GM21528 (cell line): ENCODE measurements around the gene UGT1A6.
"Not testable (repeated sequence)": the region's sequence is repeated elsewhere in the genome, so short reads cannot be mapped to it uniquely, and the experiment has no call there.

Source experiments
- ATAC-seq: cut with Tn5 transposase; IDR thresholded peaks from one replicate; pipeline ENCODE4 v1.9.1; 2021; ENCODE audit warnings: mild to moderate bottlenecking, moderate library complexity; ENCODE audit not compliant: unreplicated experiment, low FRiP score

Gene UGT1A6

DNA sequence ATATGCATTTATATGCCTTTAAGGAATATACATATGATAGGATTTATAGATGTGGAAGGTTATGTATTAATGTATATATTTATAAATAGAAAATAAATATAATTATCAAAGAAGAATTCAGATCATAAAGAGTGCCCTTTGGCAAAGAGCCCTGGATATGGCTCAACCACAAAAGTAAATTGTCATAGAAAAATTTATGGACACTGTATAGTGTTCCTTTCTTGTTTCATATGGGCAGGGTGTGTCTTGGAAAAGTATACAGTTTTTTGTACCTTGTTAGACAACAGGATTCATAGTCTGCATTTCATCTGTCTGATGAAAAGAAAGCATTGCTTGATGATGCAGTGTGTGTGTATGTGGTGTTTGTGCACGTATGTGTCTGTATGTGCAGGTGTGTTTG is 8.1 kb upstream of the UGT1A6 start:
- ATAC-seq = no peak

DNA sequence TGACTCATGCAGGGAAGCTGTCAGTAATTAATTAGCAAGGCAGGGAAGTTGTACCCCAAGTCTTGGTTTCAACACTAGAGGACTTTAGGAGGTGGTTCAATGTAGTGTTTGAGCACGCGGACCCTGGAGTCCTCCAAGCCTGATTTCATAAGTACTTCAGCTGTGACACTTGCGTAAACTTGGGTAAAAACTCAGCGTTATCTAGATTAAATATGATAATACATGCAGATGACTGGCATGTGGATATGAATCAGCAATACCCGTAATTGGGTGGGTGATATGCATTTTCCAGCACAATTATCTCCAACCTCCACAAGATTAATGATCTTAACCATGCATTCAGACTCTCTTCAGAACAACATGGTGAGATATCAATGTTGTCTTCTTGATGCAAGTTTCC is 5.8 kb upstream of the UGT1A6 start:
- no peak for ATAC-seq

DNA sequence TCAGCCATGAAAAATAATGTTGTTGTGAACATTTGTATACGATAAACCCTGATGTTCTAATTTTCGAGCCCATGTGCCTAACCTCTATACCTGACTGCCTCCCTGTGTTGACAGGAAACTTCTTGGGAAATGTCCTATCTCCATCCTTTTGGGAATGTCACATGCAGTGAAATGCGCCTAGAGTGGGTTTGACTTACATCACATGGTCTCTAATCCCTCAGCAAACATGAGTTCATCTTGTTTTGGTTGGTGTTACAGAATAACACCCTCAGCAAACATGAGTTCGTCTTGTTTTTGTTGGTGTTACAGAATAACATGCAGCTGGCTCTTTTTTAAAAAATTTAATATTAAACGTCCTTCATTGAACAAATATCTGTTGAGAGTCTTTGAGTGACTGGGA is 4.3 kb upstream of the UGT1A6 start:
- no peak for ATAC-seq

DNA sequence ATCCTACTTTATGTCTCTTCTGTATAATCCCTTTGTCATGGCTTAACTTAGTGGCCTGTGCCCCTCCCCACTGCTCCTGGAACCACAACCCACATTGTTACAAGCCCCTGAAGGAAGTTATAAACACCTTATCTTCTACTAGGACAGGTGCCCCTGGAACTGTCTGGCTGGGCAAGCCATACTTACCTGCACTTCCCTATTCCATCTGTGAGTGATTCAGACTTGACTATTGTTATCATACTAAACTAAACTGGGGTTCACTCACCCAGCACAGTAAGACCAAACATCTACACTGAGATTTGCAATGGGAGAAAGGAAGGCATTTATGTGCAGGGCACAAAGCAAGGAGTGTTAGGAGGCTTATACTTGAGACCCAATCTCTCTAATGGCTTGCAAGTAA is 3.7 kb upstream of the UGT1A6 start:
- ATAC-seq = no peak

DNA sequence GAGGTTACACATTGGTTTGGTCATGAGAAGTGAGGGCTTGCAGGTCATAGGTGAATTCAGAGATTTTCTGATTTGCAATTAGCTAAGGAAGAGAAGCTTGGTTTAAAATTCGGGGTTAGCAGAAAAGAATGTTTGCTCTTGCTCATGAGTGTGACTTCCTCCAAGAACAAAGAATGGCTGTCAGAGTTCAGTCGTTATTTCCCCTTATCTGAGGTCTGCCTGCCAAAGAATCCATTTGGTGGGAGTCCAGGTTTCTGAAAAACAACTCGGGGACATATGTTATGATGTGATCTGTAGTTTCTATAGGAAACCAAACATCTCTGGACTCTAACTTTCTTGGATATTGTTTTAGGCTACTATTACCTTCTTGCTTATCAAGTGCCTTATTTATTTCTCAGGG is 3.2 kb upstream of the UGT1A6 start:
- no peak for ATAC-seq

DNA sequence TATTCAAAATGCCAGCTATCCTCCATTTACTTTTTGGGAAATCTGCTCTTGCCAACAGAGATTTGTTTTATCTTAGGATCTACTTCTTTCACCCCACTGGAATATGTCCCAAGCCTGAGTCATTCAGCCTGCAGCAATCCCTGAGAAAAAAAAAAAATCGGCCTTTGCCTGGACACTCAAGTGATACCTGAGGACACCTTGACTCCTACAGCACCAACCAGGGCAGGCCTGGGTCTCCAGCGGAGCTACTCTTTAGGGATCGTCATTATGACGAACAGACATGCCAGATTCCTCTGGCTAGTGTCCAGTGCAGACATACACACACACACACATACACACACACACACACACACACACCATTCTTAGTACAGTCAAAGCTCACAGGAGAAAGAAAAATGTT is 2.2 kb upstream of the UGT1A6 start:
- no peak for ATAC-seq

DNA sequence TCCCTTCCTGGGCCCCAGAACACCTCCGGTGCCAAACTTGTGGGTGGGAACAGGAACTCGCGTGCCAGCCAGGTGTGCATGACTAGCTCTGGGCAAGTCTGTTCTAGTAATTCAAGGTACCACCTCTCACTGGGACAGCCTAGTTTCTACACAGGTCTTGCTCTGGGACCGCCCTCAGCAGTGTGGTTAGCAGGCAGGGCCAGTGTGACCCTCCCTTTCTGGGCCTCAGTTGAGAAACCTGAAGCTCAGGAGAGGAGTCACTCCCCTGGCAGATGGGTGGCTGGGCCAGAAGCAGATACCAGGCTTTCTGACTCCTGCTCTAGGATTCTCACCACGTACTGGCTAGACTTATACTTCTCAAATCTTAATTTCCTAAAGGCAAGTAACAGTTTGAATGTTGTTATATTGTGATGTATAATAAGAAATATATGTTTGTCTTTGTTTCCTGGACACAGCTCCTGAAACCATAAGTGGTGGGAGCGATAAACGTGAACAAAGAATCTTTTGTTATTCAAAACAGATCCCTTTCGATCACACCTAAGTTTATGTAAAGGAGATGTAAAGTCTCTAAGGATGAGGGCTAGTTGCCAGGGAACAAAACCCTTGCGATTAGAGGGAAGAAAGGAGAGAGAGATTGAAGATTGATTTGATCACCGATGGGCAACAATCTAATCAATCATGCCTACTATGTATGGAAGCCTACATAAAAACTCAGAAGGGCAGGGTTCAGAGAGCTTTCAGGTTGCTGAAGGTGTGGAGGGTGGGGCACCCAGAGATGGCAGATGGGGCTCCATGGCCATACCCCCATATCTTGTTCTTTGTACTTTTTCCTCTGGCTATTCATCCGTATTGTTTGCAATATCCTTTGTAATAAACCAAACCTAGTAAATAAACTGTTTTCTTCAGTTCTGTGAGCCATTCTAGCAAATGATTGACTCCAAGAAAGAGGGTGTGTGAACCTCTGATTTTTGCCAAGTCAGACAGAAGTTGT is 952 bp upstream of the UGT1A6 start:
- ATAC-seq = no peak

DNA sequence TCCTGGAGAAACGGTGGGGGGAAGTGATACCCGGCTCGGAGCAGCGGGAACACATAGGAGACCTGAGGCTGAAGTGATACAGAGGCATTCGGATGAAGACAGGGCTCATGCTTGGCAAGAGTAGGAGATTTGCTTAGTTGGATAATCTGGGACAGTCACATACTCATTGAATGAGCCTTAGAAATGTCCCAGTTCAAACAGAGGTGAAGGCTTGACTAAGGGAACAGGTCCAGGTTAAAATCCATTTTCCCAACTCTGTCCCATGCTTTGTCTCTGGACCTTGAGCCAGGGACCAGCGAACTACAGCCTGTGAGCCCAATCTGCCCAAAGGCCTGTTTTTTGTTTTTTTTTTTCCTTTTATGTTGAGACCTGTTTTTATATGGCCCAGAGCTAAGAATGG is 1.3 kb downstream of the UGT1A6 start:
- ATAC-seq = no peak

DNA sequence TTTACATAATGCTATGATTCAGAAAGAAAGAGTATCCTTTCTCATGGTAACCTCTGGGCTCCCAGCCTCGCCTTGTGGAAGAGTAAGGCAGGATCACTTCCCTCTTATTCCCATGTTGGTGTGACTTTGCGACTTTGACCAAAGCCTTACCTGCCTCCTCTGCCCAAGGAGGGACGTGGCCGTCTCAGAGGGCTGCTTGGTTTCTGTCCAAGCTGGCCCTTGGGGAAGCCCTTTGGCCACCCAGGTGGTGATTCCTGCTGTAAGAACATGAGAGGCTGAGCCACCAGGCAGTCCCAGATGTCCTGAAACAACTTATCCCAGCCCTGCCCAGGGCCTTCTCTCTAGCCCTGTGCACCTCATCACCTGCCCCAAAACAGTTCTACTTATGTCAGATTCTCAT is 6.0 kb downstream of the UGT1A6 start:
- ATAC-seq = no peak

DNA sequence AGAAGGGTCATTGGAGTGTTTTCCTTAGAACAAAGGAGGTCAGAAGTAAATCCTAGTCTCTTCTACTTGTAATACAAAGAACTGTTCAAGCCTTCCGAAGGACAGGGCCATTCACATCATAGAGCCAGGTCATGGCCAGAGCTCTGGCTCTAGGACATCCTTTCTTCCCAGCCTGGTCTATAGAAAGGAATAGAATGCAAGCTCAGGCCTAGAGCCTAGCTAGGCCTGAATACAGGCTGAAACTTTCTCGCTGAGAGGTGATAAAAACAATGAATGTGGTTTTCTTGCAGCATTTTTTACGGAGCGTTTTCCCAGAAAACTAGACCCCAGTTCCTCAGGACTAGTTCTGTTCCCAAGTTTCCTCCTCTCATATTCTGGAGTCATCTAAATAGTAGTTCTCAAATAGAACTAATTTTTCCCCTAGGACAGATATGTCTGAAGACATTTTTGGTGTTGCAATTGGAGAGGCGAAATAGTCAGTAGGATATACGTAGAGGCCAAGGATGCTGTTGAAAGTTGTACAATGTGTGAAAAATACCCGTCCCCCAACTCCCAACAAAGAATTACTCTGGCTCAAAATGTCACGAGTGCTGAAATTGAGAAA is 6.8 kb downstream of the UGT1A6 start:
- no peak for ATAC-seq

DNA sequence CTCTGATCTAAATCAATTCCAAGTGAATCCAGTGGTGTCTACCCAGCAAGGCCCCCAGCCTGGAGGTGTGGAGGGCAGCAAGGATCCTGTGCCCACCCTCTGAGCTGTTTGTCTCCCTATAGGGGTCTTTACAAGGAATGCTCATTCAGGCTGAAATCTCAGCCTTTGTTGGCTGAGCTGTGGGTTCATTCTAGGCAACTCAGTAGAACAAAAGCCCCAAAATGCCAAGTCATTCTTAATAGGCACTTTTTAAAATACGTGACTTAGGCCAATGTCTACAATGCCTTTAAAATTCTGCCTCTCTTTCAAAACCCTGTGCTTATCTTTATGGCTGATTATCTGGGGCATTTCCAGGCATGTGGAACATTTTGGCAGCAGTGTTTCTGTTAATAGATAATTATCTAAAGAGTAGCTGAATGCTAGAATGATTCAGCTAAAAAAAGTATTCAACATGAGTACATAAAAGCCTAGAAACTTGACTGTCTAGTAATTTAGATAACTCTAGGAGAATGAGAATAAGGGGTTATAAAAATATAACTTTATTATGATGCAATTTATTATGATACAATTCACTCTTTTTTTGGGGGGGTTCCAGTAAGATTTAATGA is 7.4 kb downstream of the UGT1A6 start:
- ATAC-seq = no peak

DNA sequence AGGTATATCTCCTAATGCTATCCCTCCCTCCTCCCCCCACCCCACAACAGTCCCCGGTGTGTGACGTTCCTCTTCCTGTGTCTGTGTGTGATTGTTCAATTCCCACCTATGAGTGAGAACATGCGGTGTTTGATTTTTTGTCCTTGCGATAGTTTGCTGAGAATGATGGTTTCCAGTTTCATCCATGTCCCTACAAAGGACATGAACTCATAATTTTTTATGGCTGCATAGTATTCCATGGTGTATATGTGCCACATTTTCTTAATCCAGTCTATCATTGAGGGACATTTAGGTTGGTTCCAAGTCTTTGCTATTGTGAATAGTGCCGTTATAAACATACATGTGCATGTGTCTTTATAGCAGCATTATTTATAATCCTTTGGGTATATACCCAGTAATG is 8.2 kb downstream of the UGT1A6 start:
- ATAC-seq = not testable (repeated sequence)

DNA sequence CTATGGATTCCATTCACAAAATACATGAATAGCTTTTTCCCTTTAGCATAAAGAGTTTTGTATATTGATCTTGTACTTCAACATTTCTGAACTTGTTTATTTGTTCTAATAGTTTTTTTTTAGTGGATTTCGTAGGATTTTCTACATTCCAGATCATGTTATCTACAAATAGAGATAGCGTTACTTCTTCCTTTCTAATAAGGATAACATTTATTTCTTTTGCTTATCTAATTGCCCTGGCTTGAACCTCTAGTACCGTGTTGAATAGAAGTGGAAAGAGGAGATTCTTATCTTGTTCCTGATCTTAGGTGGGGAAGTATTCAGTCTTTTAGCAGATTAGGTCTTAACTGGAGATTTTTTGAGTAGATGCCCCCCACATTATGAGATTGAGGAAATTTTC is 9.5 kb downstream of the UGT1A6 start:
- ATAC-seq = no peak

DNA sequence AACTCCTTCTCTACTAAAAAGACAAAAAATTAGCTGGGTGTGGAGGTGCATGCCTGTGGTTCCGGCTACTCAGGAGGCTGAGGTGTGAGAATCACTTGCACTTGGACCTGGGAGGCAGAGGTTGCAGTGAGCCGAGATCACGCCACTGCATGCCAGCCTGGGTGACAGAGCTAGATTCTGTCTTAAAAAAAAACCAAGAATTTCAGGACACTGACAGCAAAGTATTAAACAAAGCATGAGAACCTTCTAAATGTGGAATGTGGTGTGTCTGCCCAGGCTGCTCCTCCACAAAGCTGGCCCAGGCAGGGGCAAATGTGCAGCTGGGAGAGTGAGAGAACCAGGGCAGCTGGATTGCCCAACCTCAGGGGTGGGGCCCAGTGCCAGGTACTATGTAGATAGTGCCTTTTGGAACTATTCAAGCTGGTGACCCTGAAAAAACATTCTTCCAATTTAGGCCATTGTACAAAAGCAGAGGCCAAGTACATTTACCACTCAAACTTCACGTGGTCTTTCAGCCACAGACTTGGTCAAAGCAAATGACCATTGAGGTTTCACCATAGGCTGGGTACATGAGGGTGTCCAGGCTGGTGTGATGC is 13.3 kb downstream of the UGT1A6 start:
- ATAC-seq = no peak

DNA sequence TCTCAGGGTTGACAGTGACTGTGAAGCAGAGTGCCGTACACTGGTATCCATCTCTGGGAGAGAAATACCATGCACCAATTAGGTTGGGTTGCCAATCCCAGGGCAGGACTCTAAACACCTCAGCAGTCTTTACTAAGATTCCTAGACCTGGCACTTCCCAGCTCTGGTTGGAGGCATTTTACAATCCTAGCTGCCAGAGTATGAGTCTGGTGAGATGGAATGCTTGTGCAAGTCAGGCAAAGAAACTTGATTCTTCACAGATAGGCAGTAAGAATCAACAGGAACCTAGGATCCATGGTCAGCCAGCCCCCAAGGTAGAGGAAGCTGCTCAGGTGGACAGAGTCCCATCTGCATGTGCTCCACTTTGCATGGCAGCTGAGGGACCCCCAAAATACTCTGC is 14.0 kb downstream of the UGT1A6 start:
- no peak for ATAC-seq

DNA sequence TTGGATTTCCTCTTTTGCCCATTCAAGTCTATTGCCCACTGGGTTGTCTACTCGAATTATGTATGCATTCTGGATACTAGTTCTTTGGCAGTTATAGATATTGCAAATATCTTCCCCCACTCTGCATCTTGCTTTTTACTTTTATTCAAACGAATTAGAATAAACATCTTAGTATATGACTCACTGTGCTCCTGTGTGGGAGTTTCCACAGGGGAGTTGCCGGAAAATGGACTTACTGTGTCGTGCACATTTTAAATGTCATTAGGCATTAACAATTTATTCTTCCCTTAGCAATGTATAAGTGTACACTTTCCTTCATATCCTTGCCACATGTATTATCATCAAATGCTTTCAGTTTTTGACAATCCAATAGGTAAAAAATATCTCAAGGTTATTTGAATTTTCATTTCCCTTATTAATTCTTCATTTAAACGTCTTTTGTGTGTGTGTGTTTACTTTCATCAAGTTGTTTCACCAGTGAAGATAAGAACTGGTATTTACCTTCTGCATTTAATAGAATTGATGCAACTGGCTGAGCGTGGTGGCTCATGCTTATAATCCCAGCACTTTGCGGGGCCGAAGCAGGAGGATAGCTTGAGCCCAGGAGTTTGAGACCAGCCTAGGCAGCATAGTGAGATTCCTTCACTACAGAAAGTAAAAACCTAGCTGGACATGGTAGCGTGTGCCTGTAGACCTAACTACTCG is 15.4 kb downstream of the UGT1A6 start:
- no peak for ATAC-seq

DNA sequence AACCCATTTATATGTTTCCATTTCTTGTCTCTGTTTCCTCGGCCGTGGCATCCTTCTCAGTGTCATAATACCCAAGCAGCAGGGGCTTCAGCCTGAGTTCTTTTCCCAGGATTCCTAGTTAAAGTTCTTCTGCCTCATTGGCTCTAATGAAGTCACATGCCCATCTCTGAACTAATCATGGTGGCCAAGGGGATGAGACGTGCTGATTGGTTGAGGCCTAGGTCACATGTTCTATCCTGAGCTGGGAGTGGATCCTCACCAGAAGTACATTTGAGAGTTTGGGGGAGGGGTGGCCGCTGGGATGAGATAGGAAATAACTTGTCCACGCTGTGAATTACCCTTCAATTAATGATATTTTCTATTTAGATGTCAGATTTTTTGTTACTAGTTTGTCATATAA is 16.3 kb downstream of the UGT1A6 start:
- no peak for ATAC-seq

DNA sequence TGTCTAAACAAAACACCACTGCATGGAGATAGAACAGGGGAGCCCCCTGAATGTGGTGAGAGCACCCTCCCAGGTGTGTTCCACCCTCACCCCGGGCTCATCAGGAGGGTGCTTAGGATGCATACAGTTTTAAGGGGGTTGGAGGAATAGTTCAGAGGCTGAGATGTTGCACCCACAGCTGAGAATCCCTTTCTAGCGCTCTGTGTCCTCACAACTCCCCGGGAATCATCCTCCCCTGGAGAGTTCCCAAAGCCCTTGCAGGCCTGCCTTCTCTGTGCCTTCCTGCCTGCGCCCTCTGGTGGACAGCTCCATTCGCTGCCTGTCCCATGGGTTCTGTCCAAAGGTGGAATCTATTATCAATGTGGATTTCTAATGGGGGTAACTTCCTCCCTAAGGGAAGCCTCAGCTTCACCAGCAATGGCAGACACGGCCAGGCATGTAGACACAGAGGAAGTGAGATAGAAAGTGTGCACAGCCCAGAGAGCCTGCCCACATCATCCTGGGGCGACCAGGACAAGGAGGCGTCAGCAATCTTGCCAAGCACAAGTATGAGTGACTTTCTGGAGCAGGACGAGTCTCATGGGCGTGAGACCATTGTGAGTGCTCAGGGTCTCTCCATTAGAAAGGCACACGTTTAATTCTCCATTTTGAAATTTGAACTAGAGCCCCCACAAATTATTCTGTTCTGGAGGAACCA is 18.8 kb downstream of the UGT1A6 start:
- ATAC-seq = no peak

DNA sequence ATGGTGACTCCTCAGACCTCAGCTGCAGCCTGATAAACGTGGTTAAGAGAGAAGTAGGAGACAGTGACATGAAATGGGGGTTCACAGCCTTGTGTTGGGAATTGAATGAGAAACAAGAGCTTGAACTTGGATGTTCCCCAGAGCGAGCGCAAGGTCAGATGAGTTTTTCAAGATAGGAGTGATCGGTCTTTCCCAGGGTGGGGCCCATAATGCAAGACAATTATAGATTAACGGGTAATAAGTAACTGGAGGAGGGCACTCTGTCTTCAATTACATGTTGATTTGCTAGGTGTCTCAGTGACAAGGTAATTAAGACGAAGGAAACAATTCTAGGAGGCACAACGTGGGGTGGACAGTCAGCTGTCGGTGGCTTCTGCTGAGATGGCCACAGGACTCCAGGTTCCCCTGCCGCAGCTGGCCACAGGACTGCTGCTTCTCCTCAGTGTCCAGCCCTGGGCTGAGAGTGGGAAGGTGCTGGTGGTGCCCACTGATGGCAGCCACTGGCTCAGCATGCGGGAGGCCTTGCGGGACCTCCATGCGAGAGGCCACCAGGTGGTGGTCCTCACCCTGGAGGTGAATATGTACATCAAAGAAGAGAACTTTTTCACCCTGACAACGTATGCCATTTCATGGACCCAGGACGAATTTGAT is 20.0 kb downstream of the UGT1A6 start, which contains the start of gene UGT1A5:
UGT1A5 (plus strand) TSS at position 297 of the 651 bp plus-strand sequence; CDS start at position 382, 85 bp downstream.
- ATAC-seq = no peak
